SK-N-SH (cell line): Measurements from ENCODE around the gene PPARD. TPM values are rescaled to one million over a fixed set of nuclear protein-coding genes. Genes with fewer than 3 reads are reported as not detected.

ENCODE experiments used
- CTCF ChIA-PET: fragments of 300-600, 350-600 bp; formaldehyde crosslinking; extraction: SDS; loops from one replicate; lab custom pipeline; 2021; lab: Yijun Ruan, JAX
- POLR2A ChIA-PET: fragments of 350-600 bp; sonication (Branson Sonifier 250); formaldehyde crosslinking; extraction: SDS; loops from one replicate; lab custom pipeline; 2020; ENCODE audit warnings: antibody characterized with exemption, inconsistent platforms; lab: Yijun Ruan, JAX
- DNase-seq: peaks from one replicate; pipeline ENCODE4 v3.0.0; 2012
- H2AFZ ChIP-seq: fragments of 200-600 bp; sonication (generic); 2 replicates; pipeline ENCODE4 v1.8.1; 2016; ENCODE audit warnings: antibody characterized with exemption, mild to moderate bottlenecking, low read depth
- H3F3A ChIP-seq: fragments of 200-600 bp; sonication (generic); replicated peaks from 2 replicates; pipeline ENCODE3; 2016; ENCODE audit warnings: antibody characterized with exemption, mild to moderate bottlenecking; ENCODE audit not compliant: insufficient read depth
- H3K27ac ChIP-seq, 2 experiments: fragments of 200-500 bp in 1 of 2; fragments of 200-600 bp in 1 of 2; sonication (Bioruptor generic) in 1 of 2; sonication (generic), shearing (Covaris generic) in 1 of 2; 2 replicates each; pipeline versions ENCODE4 v1.5.1 to v1.6.1; 2014 to 2016; ENCODE audit warnings: low read depth in 2 of 2, inconsistent platforms in 1 of 2, low read length in 1 of 2, mild to moderate bottlenecking in 1 of 2, mixed read lengths in 1 of 2
- H3K27me3 ChIP-seq: fragments of 200-600 bp; sonication (generic), shearing (Covaris generic); 2 replicates; pipeline ENCODE4 v1.6.1; 2016; ENCODE audit warnings: mixed run types; ENCODE audit not compliant: insufficient read depth
- H3K36me3 ChIP-seq, 2 experiments: fragments of 200-500 bp in 1 of 2; fragments of 200-600 bp in 1 of 2; sonication (Bioruptor generic) in 1 of 2; sonication (generic) in 1 of 2; replicated peaks in 1 of 2; 2 replicates each; pipeline versions ENCODE3 to v1.5.1; 2014 to 2016; ENCODE audit warnings: low read length in 1 of 2, mild to moderate bottlenecking in 1 of 2; ENCODE audit not compliant: insufficient read depth in 2 of 2, control insufficient read depth in 1 of 2
- H3K4me1 ChIP-seq, 2 experiments: fragments of 200-500 bp in 1 of 2; fragments of 200-600 bp in 1 of 2; sonication (Bioruptor generic) in 1 of 2; sonication (generic), shearing (Covaris generic) in 1 of 2; 2 replicates each; pipeline versions ENCODE4 v1.5.1 to v1.6.1; 2014 to 2016; ENCODE audit warnings: low read depth in 1 of 2, low read length in 1 of 2, mixed run types in 1 of 2; ENCODE audit not compliant: insufficient read depth in 2 of 2, control insufficient read depth in 1 of 2
- H3K4me2 ChIP-seq: fragments of 200-600 bp; sonication (generic), shearing (Covaris generic); 2 replicates; pipeline ENCODE4 v1.6.1; 2017; ENCODE audit warnings: mixed run types
- H3K4me3 ChIP-seq, 2 experiments: fragments of 200-500 bp in 1 of 2; fragments of 200-600 bp in 1 of 2; sonication (Bioruptor generic) in 1 of 2; sonication (generic), shearing (Covaris generic) in 1 of 2; 2 replicates each; pipeline versions ENCODE4 v1.5.1 to v1.8.1; 2014 to 2016; ENCODE audit warnings: low read depth in 2 of 2, inconsistent platforms in 1 of 2, low read length in 1 of 2, mild to moderate bottlenecking in 1 of 2, mixed read lengths in 1 of 2, moderate library complexity in 1 of 2
- H3K79me2 ChIP-seq: fragments of 200-600 bp; sonication (generic); 2 replicates; pipeline ENCODE4 v1.8.1; 2017; ENCODE audit warnings: mild to moderate bottlenecking; ENCODE audit not compliant: insufficient read depth
- H3K9ac ChIP-seq: fragments of 200-600 bp; sonication (generic); 2 replicates; pipeline ENCODE4 v1.6.1; 2017; ENCODE audit warnings: mixed run types
- H3K9me2 ChIP-seq: fragments of 200-600 bp; sonication (generic); 2 replicates; pipeline ENCODE4 v1.6.1; 2017; ENCODE audit warnings: mixed run types
- H3K9me3 ChIP-seq: fragments of 200-600 bp; sonication (generic); 2 replicates; pipeline ENCODE4 v1.6.1; 2017; ENCODE audit warnings: mixed run types, mild to moderate bottlenecking, moderate library complexity
- H4K20me1 ChIP-seq: fragments of 200-600 bp; sonication (generic); 2 replicates; pipeline ENCODE4 v1.6.1; 2017; ENCODE audit warnings: mild to moderate bottlenecking, mixed run types; ENCODE audit not compliant: insufficient read depth
- EP300 ChIP-seq, 2 experiments: IDR thresholded peaks; 2 replicates each; pipeline versions ENCODE4 v1.4.0 to v1.6.1; 2012; ENCODE audit warnings: borderline replicate concordance in 1 of 2, low read depth in 1 of 2, low read length in 1 of 2
- NRF1 ChIP-seq: IDR thresholded peaks from 2 replicates; pipeline ENCODE4 v1.6.1; 2012; ENCODE audit warnings: low read depth, mild to moderate bottlenecking, low read length
- RXRA ChIP-seq: IDR thresholded peaks from 2 replicates; pipeline ENCODE4 v1.4.0; 2012; ENCODE audit warnings: low read depth, mild to moderate bottlenecking, borderline replicate concordance
- TEAD4 ChIP-seq: IDR thresholded peaks from 2 replicates; pipeline ENCODE4 v1.4.0; 2012; ENCODE audit warnings: mild to moderate bottlenecking, borderline replicate concordance; ENCODE audit not compliant: insufficient read depth
- WGBS: methylation state at CpG from one replicate; pipeline ENCODE4 v1.1.6; 2017; ENCODE audit warnings: low lambda C conversion rate; 5-methylcytosine and 5-hydroxymethylcytosine counted together
- polyA plus RNA-seq, 3 experiments: library from polyadenylated mRNA; depleted of rRNA; stranded (reverse); fragments of >200 nt; gene quantifications; 2 replicates each; pipeline ENCODE4 v1.2.3, GENCODE V29; 2012
- TF ChIP-seq, protein P1 (sequence below): IDR thresholded peaks from 2 replicates; pipeline ENCODE4; 2012
- TF ChIP-seq, protein P2 (sequence below): IDR thresholded peaks from 2 replicates; pipeline ENCODE4 v1.4.0; 2012; ENCODE audit warnings: low read depth
- TF ChIP-seq, protein P3 (sequence below): fragments of 200-600 bp; sonication (generic); IDR thresholded peaks from 2 replicates; pipeline ENCODE4 v1.6.1; 2017; ENCODE audit warnings: antibody characterized with exemption, mild to moderate bottlenecking, moderate library complexity
- TF ChIP-seq, protein P4 (sequence below): IDR thresholded peaks from 2 replicates; pipeline ENCODE4 v1.6.1; 2012; ENCODE audit warnings: mild to moderate bottlenecking, low read depth, low read length, moderate library complexity

The PPARD gene
- polyA plus RNA-seq, 1 of the 3 experiments (the other 2 are of a cell fraction) = 13.3 TPM

DNA sequence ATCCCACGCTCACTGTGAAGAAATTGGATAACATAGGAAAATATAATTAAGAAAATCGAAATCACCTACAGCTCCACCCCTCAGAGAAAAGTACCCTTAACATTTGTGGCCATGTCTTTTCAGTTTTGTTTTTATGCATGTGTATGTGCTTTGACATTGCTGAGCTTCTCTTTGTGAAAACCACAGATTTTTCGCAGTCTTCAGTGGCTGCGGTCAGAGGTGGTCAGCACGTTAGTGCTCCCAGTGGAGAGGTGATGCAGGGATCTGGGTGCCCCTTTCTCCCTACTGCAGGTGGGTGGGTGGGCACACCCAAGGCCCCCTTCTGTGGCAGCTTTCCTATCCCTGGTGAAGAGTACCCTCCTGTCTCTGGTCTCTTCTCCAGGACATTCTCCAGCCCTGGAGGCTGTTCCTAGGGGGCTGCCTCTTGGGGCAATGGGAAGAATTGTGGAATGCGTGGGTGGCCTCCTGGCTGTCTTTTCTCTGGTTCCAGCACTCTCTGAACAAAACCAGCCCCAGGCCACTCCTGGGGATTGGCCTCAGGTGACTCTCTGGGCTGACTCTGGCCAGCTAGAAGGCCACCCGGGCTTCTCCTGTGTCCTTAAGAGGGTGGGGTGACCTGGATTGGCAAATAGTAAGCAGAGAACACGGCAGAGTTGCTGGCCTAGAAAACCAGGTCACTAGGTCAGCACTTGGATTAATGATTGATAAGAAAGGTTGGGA is 59.9 kb downstream of the PPARD start (continued):
- TF ChIP-seq, protein P1, sequence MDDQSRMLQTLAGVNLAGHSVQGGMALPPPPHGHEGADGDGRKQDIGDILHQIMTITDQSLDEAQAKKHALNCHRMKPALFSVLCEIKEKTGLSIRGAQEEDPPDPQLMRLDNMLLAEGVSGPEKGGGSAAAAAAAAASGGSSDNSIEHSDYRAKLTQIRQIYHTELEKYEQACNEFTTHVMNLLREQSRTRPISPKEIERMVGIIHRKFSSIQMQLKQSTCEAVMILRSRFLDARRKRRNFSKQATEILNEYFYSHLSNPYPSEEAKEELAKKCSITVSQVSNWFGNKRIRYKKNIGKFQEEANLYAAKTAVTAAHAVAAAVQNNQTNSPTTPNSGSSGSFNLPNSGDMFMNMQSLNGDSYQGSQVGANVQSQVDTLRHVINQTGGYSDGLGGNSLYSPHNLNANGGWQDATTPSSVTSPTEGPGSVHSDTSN = no peak
- TF ChIP-seq NRF1 = no peak
- TF ChIP-seq, protein P2, sequence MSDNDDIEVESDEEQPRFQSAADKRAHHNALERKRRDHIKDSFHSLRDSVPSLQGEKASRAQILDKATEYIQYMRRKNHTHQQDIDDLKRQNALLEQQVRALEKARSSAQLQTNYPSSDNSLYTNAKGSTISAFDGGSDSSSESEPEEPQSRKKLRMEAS = no peak
- TF ChIP-seq, protein P3, sequence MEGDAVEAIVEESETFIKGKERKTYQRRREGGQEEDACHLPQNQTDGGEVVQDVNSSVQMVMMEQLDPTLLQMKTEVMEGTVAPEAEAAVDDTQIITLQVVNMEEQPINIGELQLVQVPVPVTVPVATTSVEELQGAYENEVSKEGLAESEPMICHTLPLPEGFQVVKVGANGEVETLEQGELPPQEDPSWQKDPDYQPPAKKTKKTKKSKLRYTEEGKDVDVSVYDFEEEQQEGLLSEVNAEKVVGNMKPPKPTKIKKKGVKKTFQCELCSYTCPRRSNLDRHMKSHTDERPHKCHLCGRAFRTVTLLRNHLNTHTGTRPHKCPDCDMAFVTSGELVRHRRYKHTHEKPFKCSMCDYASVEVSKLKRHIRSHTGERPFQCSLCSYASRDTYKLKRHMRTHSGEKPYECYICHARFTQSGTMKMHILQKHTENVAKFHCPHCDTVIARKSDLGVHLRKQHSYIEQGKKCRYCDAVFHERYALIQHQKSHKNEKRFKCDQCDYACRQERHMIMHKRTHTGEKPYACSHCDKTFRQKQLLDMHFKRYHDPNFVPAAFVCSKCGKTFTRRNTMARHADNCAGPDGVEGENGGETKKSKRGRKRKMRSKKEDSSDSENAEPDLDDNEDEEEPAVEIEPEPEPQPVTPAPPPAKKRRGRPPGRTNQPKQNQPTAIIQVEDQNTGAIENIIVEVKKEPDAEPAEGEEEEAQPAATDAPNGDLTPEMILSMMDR = no peak
- no peak for TF ChIP-seq RXRA

DNA sequence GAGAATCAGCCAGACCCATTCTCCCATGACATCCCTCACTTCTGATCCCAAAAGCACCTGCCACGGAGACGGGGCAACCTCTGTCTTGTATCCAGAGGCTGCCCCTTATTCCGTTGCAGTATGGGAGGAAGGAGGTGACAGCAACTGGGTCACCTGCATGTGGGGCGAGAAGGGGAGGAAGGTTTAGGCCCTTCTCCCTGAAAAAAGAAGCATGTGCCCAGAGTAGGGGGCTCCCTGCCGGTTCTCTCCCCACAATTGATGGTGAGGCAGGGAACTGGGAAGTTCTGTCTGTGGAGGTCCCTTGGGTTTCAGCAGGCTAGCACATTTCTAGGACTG is 60.5 kb downstream of the PPARD start:
- Histone ChIP-seq H4K20me1 (no peaks in the 10 kb centered on the region), H3K27me3 (no peaks in the 10 kb centered on the region), H3K9me3 (no peaks in the 10 kb centered on the region), H3K4me3 (no peak overlapping the region), H3K9me2 (no peaks in the 10 kb centered on the region), H3K9ac (no peak overlapping the region), H3F3A (no peaks in the 10 kb centered on the region), H3K79me2 (no peaks in the 10 kb centered on the region), H2AFZ (no peak overlapping the region), H3K4me1 (peaks cover 6 to 21% of the 10 kb centered on the region in 2 experiments; a peak in 2 of 4 replicates), H3K4me2 (no peak overlapping the region), H3K27ac (no peak overlapping the region), H3K36me3 (no peaks in the 10 kb centered on the region)
- WGBS = 100% methylated on average over 5 of the region's 5 CpGs
- ChIA-PET POLR2A (no interaction called here), CTCF (no interaction called here)
- DNase-seq = no peak
- TF ChIP-seq EP300 (IDR thresholded peaks at IDR 0.05; ENCODE audit: borderline replicate concordance in 1 of 2, low read depth in 1 of 2, low read length in 1 of 2) (no peak), TEAD4 (no peak)
- TF ChIP-seq, protein P4, sequence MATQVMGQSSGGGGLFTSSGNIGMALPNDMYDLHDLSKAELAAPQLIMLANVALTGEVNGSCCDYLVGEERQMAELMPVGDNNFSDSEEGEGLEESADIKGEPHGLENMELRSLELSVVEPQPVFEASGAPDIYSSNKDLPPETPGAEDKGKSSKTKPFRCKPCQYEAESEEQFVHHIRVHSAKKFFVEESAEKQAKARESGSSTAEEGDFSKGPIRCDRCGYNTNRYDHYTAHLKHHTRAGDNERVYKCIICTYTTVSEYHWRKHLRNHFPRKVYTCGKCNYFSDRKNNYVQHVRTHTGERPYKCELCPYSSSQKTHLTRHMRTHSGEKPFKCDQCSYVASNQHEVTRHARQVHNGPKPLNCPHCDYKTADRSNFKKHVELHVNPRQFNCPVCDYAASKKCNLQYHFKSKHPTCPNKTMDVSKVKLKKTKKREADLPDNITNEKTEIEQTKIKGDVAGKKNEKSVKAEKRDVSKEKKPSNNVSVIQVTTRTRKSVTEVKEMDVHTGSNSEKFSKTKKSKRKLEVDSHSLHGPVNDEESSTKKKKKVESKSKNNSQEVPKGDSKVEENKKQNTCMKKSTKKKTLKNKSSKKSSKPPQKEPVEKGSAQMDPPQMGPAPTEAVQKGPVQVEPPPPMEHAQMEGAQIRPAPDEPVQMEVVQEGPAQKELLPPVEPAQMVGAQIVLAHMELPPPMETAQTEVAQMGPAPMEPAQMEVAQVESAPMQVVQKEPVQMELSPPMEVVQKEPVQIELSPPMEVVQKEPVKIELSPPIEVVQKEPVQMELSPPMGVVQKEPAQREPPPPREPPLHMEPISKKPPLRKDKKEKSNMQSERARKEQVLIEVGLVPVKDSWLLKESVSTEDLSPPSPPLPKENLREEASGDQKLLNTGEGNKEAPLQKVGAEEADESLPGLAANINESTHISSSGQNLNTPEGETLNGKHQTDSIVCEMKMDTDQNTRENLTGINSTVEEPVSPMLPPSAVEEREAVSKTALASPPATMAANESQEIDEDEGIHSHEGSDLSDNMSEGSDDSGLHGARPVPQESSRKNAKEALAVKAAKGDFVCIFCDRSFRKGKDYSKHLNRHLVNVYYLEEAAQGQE = no peak
